ENCODE data around the gene SLIT2. TPM values are rescaled to one million over a fixed set of nuclear protein-coding genes. Genes with fewer than 3 reads are reported as not detected.

The SLIT2 gene
- total RNA-seq = 6.0 TPM
- long read RNA-seq = 0 reads

GRCh38 chr4:20251796-20252655 lies at the start of gene SLIT2:
SLIT2 (plus strand) TSS chr4:20251905; CDS start chr4:20253816, 1,911 bp downstream.
- Histone ChIP-seq H3K4me3 (peak within 1 kb of the TSS; percentile 73), H3K36me3 (no peaks in the 10 kb centered on the region), H3K4me1 (peaks cover 42% of the 10 kb centered on the region)

GRCh38 chr4:20203508-20203907 lies 48.2 kb upstream of the SLIT2 start:
- H3K9me3 ChIP-seq (replicated peaks) = no peaks in the 10 kb centered on the region
- H3K36me3 ChIP-seq = no peaks in the 10 kb centered on the region
- TF ChIP-seq CTCF (IDR thresholded peaks at IDR 0.05; ENCODE audit: borderline replicate concordance) = no peak
- H3K4me1 ChIP-seq = no peaks in the 10 kb centered on the region
- no peak overlapping the region for H3K27ac ChIP-seq (replicated peaks)
- intact Hi-C loops (cut with micrococcal nuclease) = no loop called here
- no peak overlapping the region for H3K4me3 ChIP-seq
- DNase-seq = no peak
- no peaks in the 10 kb centered on the region for H3K27me3 ChIP-seq (ENCODE audit: low read depth)

More at GRCh38 chr4:20251796-20252655, at the start of gene SLIT2:
- intact Hi-C loops (cut with micrococcal nuclease) = no loop called here
- DNase-seq = peak; percentile 82
- Histone ChIP-seq H3K9me3 (replicated peaks) (no peaks in the 10 kb centered on the region), H3K27me3 (ENCODE audit: low read depth) (peaks cover 62% of the 10 kb centered on the region), H3K27ac (replicated peaks) (peak within 1 kb of the TSS; percentile 71)
- peak; percentile 12 for TF ChIP-seq CTCF (IDR thresholded peaks at IDR 0.05; ENCODE audit: borderline replicate concordance)

GRCh38 chr4:20217521-20217920 lies 34.2 kb upstream of the SLIT2 start:
- TF ChIP-seq CTCF (IDR thresholded peaks at IDR 0.05; ENCODE audit: borderline replicate concordance) = no peak
- no peak overlapping the region for H3K4me3 ChIP-seq
- H3K4me1 ChIP-seq = no peaks in the 10 kb centered on the region
- H3K27me3 ChIP-seq (ENCODE audit: low read depth) = no peaks in the 10 kb centered on the region
- H3K27ac ChIP-seq (replicated peaks) = no peak overlapping the region
- H3K36me3 ChIP-seq = no peaks in the 10 kb centered on the region
- no peak for DNase-seq
- intact Hi-C loops (cut with micrococcal nuclease) = no loop called here
- H3K9me3 ChIP-seq (replicated peaks) = peaks cover 32% of the 10 kb centered on the region

GRCh38 chr4:20217951-20218350 lies 33.8 kb upstream of the SLIT2 start:
- Histone ChIP-seq H3K9me3 (replicated peaks) (peaks cover 36% of the 10 kb centered on the region), H3K27ac (replicated peaks) (no peak overlapping the region), H3K27me3 (ENCODE audit: low read depth) (no peaks in the 10 kb centered on the region), H3K4me1 (no peaks in the 10 kb centered on the region), H3K36me3 (no peaks in the 10 kb centered on the region), H3K4me3 (no peak overlapping the region)
- intact Hi-C loops (cut with micrococcal nuclease) = no loop called here
- TF ChIP-seq CTCF (IDR thresholded peaks at IDR 0.05; ENCODE audit: borderline replicate concordance) = no peak
- no peak for DNase-seq

GRCh38 chr4:20219521-20219920 lies 32.2 kb upstream of the SLIT2 start:
- intact Hi-C loops (cut with micrococcal nuclease) = no loop called here
- Histone ChIP-seq H3K9me3 (replicated peaks) (peaks cover 47% of the 10 kb centered on the region), H3K36me3 (no peaks in the 10 kb centered on the region), H3K27me3 (ENCODE audit: low read depth) (no peaks in the 10 kb centered on the region), H3K4me3 (no peak overlapping the region), H3K4me1 (no peaks in the 10 kb centered on the region), H3K27ac (replicated peaks) (no peak overlapping the region)
- DNase-seq = no peak
- no peak for TF ChIP-seq CTCF (IDR thresholded peaks at IDR 0.05; ENCODE audit: borderline replicate concordance)

Measured in left ventricle myocardium inferior (tissue), 1 donor.